ENCODE measurements around the gene ZNF724.
"Not testable (repeated sequence)": the region's sequence is repeated elsewhere in the genome, so short reads cannot be mapped to it uniquely, and the experiment has no call there.

The ZNF724 gene

DNA sequence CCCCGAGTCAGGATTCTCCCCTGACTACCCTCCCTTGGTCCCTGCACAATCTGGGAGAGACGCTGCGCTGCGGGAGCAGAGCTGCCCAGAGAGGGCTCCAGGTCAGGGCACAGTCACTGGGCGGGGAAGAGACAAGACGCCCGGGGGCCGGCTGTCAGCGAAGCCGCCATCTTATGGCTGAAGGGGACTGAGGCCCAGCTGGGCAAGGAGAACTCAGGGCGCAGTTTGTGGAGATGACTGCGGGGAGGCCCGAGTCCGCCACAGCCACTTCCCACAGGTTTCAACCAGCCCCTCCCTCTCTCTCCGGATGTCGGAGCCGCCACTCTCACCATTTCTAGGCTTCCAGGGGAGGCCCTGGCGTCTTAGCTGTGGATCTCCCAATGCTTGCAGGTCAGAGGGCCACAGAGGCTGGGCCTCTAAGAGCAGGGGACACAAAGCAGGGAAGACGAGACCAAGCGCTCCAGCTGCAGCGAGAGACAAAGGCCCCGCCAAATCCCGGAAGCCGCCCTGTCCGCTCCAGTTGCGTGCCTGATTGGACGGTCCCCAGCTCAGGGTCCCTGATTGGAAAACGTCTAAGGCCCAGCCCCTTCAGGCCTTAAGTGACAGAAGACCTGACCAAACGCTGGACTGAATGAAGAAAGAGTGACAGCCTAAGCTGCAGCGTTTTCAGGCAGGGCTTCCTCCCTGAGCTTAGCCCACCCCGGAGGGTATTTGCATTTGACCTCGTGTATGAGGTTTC, at the start of gene ZNF724:
TSS of gene ZNF724 (minus strand) at position 484 of the 739 bp plus-strand sequence. CDS start at position 332, 152 bp downstream.
- Histone ChIP-seq H3K9me3 (ENCODE audit: low read length) (no peaks in the 10 kb centered on the region), H3K27ac (ENCODE audit: low read depth, low read length) (peak within 1 kb of the TSS; percentile 55), H3K36me3 (ENCODE audit: insufficient read depth, low read length) (no peaks in the 10 kb centered on the region), H3K9ac (ENCODE audit: low read length) (peak within 1 kb of the TSS; percentile 27), H3K27me3 (ENCODE audit: control insufficient read depth in 1 of 2, insufficient read depth in 2 of 2, low read length in 2 of 2) (no peaks in the 10 kb centered on the region), H3K4me1 (ENCODE audit: insufficient read depth, low read length) (peaks cover 4% of the 10 kb centered on the region), H3K4me3 (ENCODE audit: low read depth in 1 of 2, low read length in 2 of 2) (peak within 1 kb of the TSS; percentile 95 to 96)

DNA sequence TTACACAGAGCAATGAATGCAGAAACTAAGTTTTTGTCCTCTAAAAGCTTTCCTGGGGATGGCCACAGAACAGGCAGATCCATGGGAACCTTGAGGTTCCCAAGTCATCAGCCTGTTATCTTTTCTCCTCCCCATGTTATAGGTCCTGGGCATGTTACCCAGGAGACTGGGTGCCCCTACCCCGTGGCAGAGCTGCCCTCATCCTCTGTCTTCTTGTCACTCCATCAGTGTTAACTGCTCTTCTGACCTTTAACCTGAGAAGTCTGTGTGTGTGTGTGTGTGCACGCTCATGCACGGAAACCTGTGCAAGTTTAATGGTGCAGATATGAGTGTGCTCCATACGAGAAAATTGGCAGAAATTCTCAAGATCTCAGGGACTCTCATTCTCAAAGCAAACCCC, 43.9 kb upstream of the ZNF724 start:
- Histone ChIP-seq H3K4me3 (ENCODE audit: low read depth in 1 of 2, low read length in 2 of 2) (no peak overlapping the region), H3K27ac (ENCODE audit: low read depth, low read length) (no peak overlapping the region)

GRCh38 chr19:23289966-23290365, 39.8 kb upstream of the ZNF724 start:
- H3K36me3 ChIP-seq (ENCODE audit: insufficient read depth, low read length); H3K27ac ChIP-seq (ENCODE audit: low read depth, low read length); H3K4me1 ChIP-seq (ENCODE audit: insufficient read depth, low read length); H3K9ac ChIP-seq (ENCODE audit: low read length); H3K9me3 ChIP-seq (ENCODE audit: low read length); H3K4me3 ChIP-seq (ENCODE audit: low read depth in 1 of 2, low read length in 2 of 2); H3K27me3 ChIP-seq (ENCODE audit: control insufficient read depth in 1 of 2, insufficient read depth in 2 of 2, low read length in 2 of 2): not testable (repeated sequence)

More for the DNA sequence above, 43.9 kb upstream of the ZNF724 start:
- Histone ChIP-seq H3K4me1 (ENCODE audit: insufficient read depth, low read length) (no peaks in the 10 kb centered on the region), H3K9ac (ENCODE audit: low read length) (no peak overlapping the region), H3K36me3 (ENCODE audit: insufficient read depth, low read length) (no peaks in the 10 kb centered on the region), H3K27me3 (ENCODE audit: control insufficient read depth in 1 of 2, insufficient read depth in 2 of 2, low read length in 2 of 2) (no peaks in the 10 kb centered on the region), H3K9me3 (ENCODE audit: low read length) (no peaks in the 10 kb centered on the region)

DNA sequence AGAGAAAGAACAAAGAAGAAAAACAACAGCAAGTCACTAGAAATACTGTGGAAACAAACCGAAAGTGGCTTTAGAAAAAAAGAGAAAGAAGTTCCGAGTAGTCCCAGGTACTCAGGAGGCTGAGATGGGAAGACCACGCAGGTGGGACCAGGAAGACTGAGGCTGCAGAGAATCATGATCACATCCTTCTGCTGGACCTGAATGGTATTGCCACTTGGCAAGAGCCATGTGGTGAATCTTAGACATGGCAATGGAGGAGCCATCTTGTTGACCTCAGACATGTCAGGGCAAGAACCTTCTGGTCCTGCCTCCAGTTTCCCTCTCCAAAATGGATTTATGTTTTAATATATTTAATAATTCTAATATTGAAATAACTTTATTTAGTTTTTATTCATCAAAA, 37.4 kb upstream of the ZNF724 start:
- no peaks in the 10 kb centered on the region for H3K4me1 ChIP-seq (ENCODE audit: insufficient read depth, low read length)
- H3K27ac ChIP-seq (ENCODE audit: low read depth, low read length) = no peak overlapping the region
- H3K36me3 ChIP-seq (ENCODE audit: insufficient read depth, low read length) = no peaks in the 10 kb centered on the region
- H3K27me3 ChIP-seq (ENCODE audit: control insufficient read depth in 1 of 2, insufficient read depth in 2 of 2, low read length in 2 of 2) = no peaks in the 10 kb centered on the region
- H3K4me3 ChIP-seq (ENCODE audit: low read depth in 1 of 2, low read length in 2 of 2) = no peak overlapping the region
- no peaks in the 10 kb centered on the region for H3K9me3 ChIP-seq (ENCODE audit: low read length)
- H3K9ac ChIP-seq (ENCODE audit: low read length) = no peak overlapping the region

DNA sequence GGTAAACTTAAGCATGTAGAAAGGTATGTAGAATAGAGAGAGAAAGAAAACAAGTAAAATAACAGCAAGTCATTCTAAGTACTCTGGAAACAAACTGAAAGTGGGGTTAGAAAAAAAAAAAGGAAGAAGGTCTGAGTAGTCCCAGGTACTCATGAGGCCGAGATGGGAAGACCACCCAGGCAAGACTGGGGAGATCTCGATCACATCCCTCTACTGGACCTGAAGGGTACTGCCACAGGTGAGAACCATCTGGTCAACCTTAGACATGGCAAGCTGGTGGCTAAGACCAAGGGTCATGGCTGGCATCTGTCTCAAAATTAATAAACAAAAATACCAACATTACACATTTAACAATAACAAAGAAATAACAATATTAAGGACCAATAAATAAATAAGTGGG, 36.3 kb upstream of the ZNF724 start:
- Histone ChIP-seq H3K27me3 (ENCODE audit: control insufficient read depth in 1 of 2, insufficient read depth in 2 of 2, low read length in 2 of 2) (no peaks in the 10 kb centered on the region), H3K36me3 (ENCODE audit: insufficient read depth, low read length) (no peaks in the 10 kb centered on the region), H3K4me3 (ENCODE audit: low read depth in 1 of 2, low read length in 2 of 2) (no peak overlapping the region), H3K4me1 (ENCODE audit: insufficient read depth, low read length) (no peaks in the 10 kb centered on the region), H3K9me3 (ENCODE audit: low read length) (no peaks in the 10 kb centered on the region), H3K9ac (ENCODE audit: low read length) (no peak overlapping the region), H3K27ac (ENCODE audit: low read depth, low read length) (no peak overlapping the region)

DNA sequence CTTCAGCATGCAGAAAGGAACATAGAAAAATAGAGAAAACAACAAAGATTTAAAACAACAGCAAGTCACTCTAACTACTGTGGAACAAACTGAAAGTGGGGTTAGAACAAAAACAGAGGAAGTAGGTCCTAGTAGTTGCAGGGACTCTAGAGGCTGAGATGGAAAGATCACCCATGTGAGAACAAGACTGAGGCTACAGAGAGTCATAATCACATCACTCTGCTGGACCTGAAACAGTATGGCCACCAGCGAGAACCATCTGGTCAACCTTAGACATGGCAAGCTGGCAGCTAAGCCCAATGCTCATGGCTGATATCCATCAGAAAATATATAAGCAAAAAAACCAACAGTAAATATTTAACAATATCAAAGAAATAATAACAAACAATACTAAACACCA, 35.8 kb upstream of the ZNF724 start:
- no peak overlapping the region for H3K9ac ChIP-seq (ENCODE audit: low read length)
- H3K4me3 ChIP-seq (ENCODE audit: low read depth in 1 of 2, low read length in 2 of 2) = no peak overlapping the region
- no peaks in the 10 kb centered on the region for H3K36me3 ChIP-seq (ENCODE audit: insufficient read depth, low read length)
- no peaks in the 10 kb centered on the region for H3K27me3 ChIP-seq (ENCODE audit: control insufficient read depth in 1 of 2, insufficient read depth in 2 of 2, low read length in 2 of 2)
- no peaks in the 10 kb centered on the region for H3K4me1 ChIP-seq (ENCODE audit: insufficient read depth, low read length)
- no peaks in the 10 kb centered on the region for H3K9me3 ChIP-seq (ENCODE audit: low read length)
- H3K27ac ChIP-seq (ENCODE audit: low read depth, low read length) = no peak overlapping the region

DNA sequence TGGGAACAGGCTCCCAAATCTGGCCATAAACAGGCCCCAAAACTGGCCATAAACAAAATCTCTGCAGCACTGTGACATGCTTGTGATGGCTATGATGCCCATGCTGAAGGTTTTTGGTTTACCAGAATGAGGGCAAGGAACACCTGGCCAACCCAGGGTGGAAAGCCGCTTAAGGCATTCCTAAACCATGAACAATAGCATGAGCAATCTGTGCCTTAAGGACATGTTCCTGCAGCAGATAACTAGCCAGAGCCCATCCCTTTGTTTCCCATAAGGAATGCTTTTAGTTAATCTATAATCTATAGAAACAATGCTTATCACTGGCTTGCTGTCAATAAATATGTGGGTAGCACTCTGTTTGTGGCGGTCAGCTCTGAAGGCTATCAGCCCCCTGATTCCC, 35.1 kb upstream of the ZNF724 start:
- not testable (repeated sequence) for H3K4me1 ChIP-seq (ENCODE audit: insufficient read depth, low read length); H3K9me3 ChIP-seq (ENCODE audit: low read length); H3K4me3 ChIP-seq (ENCODE audit: low read depth in 1 of 2, low read length in 2 of 2); H3K27me3 ChIP-seq (ENCODE audit: control insufficient read depth in 1 of 2, insufficient read depth in 2 of 2, low read length in 2 of 2); H3K9ac ChIP-seq (ENCODE audit: low read length); H3K27ac ChIP-seq (ENCODE audit: low read depth, low read length); H3K36me3 ChIP-seq (ENCODE audit: insufficient read depth, low read length)

- Histone ChIP-seq H3K27ac (ENCODE audit: low read depth, low read length) (no peak overlapping the region), H3K9ac (ENCODE audit: low read length) (no peak overlapping the region), H3K4me3 (ENCODE audit: low read depth in 1 of 2, low read length in 2 of 2) (no peak overlapping the region), H3K9me3 (ENCODE audit: low read length) (no peaks in the 10 kb centered on the region), H3K27me3 (ENCODE audit: control insufficient read depth in 1 of 2, insufficient read depth in 2 of 2, low read length in 2 of 2) (no peaks in the 10 kb centered on the region), H3K36me3 (ENCODE audit: insufficient read depth, low read length) (no peaks in the 10 kb centered on the region), H3K4me1 (ENCODE audit: insufficient read depth, low read length) (no peaks in the 10 kb centered on the region)
These were observed 33.7 kb upstream of the ZNF724 start for GRCh38 chr19:23283925-23284324.

DNA sequence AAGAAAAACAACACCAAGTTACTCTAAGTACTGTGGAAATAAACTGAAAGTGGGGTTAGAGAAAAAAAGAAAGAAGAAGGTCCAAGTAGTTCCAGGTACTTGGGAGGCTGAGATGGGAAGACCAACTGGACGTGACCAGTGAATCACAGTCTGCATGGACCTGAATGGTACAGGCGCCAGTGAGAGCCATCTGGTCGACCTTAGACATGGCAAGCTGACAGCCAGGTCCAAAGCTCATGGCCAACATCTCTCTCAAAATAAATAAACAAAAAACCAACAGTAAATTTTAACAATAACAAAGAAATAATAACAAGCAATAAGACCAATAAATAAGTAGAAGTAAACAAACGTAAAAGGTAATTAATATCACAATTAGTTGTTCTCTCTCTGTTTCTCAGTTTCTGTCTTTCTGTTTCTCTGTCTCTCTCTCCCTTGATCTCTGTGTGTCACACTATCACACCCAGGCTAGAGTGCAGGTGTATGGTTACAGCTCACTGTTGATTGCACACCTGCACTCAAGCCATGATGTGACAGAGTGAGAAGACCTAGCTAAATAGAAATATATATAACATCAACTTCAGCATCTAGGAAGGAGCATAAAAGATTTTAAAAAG, 31.6 kb upstream of the ZNF724 start:
- H3K36me3 ChIP-seq (ENCODE audit: insufficient read depth, low read length) = no peaks in the 10 kb centered on the region
- H3K4me1 ChIP-seq (ENCODE audit: insufficient read depth, low read length) = no peaks in the 10 kb centered on the region
- H3K27me3 ChIP-seq (ENCODE audit: control insufficient read depth in 1 of 2, insufficient read depth in 2 of 2, low read length in 2 of 2) = no peaks in the 10 kb centered on the region
- no peaks in the 10 kb centered on the region for H3K9me3 ChIP-seq (ENCODE audit: low read length)
- no peak overlapping the region for H3K4me3 ChIP-seq (ENCODE audit: low read depth in 1 of 2, low read length in 2 of 2)
- no peak overlapping the region for H3K9ac ChIP-seq (ENCODE audit: low read length)
- no peak overlapping the region for H3K27ac ChIP-seq (ENCODE audit: low read depth, low read length)

GRCh38 chr19:23278118-23278517, 27.9 kb upstream of the ZNF724 start:
- not testable (repeated sequence) for H3K27ac ChIP-seq (ENCODE audit: low read depth, low read length); H3K4me1 ChIP-seq (ENCODE audit: insufficient read depth, low read length); H3K9ac ChIP-seq (ENCODE audit: low read length); H3K27me3 ChIP-seq (ENCODE audit: control insufficient read depth in 1 of 2, insufficient read depth in 2 of 2, low read length in 2 of 2); H3K36me3 ChIP-seq (ENCODE audit: insufficient read depth, low read length); H3K9me3 ChIP-seq (ENCODE audit: low read length); H3K4me3 ChIP-seq (ENCODE audit: low read depth in 1 of 2, low read length in 2 of 2)

DNA sequence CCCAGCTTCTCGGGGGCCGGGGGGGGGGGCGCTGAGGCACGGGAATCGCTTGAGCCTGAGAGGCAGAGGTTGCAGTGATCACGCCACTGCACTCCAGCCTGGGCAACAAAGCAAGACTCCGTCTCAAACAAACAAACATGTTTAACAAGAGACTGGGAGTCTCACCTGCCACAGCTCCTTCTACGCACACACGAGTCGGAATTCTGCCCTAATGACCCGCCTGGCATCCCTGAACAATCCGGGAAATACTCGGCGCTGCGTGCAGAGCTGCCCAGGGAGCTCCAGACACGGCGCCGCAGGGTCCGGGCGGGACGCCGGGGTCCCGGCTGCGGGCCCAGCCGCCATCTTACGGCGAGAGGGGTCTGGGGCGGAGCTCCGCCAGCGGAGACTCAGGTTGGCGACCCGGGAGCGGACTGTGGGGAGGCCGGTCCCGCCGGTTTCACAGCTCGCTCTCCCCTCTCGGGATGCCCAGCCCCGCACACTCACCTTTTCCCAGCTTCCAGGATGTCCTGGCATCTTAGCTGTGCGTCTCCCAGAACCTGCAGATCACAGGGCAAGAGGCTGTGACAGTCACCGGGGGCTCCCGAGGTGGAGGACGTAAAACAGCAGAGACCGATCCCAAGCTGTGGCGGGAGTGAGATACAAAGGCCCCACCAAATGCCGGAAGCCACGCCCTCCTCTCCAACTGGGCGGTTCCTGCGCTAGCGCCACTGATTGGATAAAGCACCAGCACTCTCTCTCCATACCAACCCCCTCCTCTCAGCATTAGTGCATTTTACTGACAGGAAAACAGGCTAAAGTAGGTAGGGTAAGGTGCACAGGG, 23.6 kb upstream of the ZNF724 start:
- H3K27me3 ChIP-seq (ENCODE audit: control insufficient read depth in 1 of 2, insufficient read depth in 2 of 2, low read length in 2 of 2) = no peaks in the 10 kb centered on the region

More for the DNA sequence above, 23.6 kb upstream of the ZNF724 start:
- no peaks in the 10 kb centered on the region for H3K36me3 ChIP-seq (ENCODE audit: insufficient read depth, low read length)
- peak overlapping the region; percentile 71 for H3K27ac ChIP-seq (ENCODE audit: low read depth, low read length)
- no peaks in the 10 kb centered on the region for H3K4me1 ChIP-seq (ENCODE audit: insufficient read depth, low read length)
- H3K9me3 ChIP-seq (ENCODE audit: low read length) = no peaks in the 10 kb centered on the region
- H3K4me3 ChIP-seq (ENCODE audit: low read depth in 1 of 2, low read length in 2 of 2) = peak overlapping the region; percentile 63 to 94
- H3K9ac ChIP-seq (ENCODE audit: low read length) = peak overlapping the region; percentile 63

Measured in muscle layer of colon (tissue), 2 donors.